ENCODE results near the gene ATP6V1F.
A peak's percentile ranks its signal among the peaks of the same experiment; 100 is the strongest.

Gene ATP6V1F

GRCh38 chr7:128844777-128845311 lies 17.8 kb upstream of the ATP6V1F start:
- no peak for DNase-seq (ENCODE audit: low spot score)
- Histone ChIP-seq H3K27ac (no peak overlapping the region), H3K4me3 (no peak overlapping the region)
- no peak for TF ChIP-seq CTCF (IDR thresholded peaks at IDR 0.05)

GRCh38 chr7:128845475-128845874 lies 17.2 kb upstream of the ATP6V1F start:
- Histone ChIP-seq H3K27ac (no peak overlapping the region), H3K4me3 (no peak overlapping the region)
- DNase-seq (ENCODE audit: low spot score), result no peak
- TF ChIP-seq CTCF (IDR thresholded peaks at IDR 0.05), result no peak

GRCh38 chr7:128845987-128846386 lies 16.7 kb upstream of the ATP6V1F start:
- DNase-seq (ENCODE audit: low spot score), result no peak
- no peak overlapping the region for H3K27ac ChIP-seq
- H3K4me3 ChIP-seq, result no peak overlapping the region
- no peak for TF ChIP-seq CTCF (IDR thresholded peaks at IDR 0.05)

- TF ChIP-seq CTCF (IDR thresholded peaks at IDR 0.05), result no peak
- Histone ChIP-seq H3K27ac (no peak overlapping the region), H3K4me3 (no peak overlapping the region)
- DNase-seq (ENCODE audit: low spot score), result no peak
These were observed 15.7 kb upstream of the ATP6V1F start for GRCh38 chr7:128846781-128847444.

- H3K4me3 ChIP-seq, result no peak overlapping the region
- peak overlapping the region in 1 of 2 donors; percentile 7 for H3K27ac ChIP-seq
- no peak for DNase-seq (ENCODE audit: low spot score)
- TF ChIP-seq CTCF (IDR thresholded peaks at IDR 0.05), result no peak
These were observed 14.9 kb upstream of the ATP6V1F start for GRCh38 chr7:128847721-128848211.

GRCh38 chr7:128848289-128849155 lies 14.1 kb upstream of the ATP6V1F start:
- Histone ChIP-seq H3K27ac (peak overlapping the region in 1 of 2 donors; percentile 7), H3K4me3 (no peak overlapping the region)
- no peak for DNase-seq (ENCODE audit: low spot score)
- TF ChIP-seq CTCF (IDR thresholded peaks at IDR 0.05), result no peak

All from coronary artery (tissue), 2 donors.